Right lobe of liver (tissue), 4 donors: ENCODE results near the gene SEMA7A.

Experiments
- POLR2A ChIP-seq: fragments of 450-650 bp; IDR thresholded peaks from one replicate; pipeline ENCODE4 v1.6.1; 2017; ENCODE audit warnings: antibody characterized with exemption, mild to moderate bottlenecking
- TF ChIP-seq, protein P1 (sequence below), 4 donors: fragments of 200-600 bp in 3 of 4; fragments of 450-650 bp in 1 of 4; IDR thresholded peaks; one replicate each; pipeline versions ENCODE4 v1.5.1 to v1.8.0; 2016 to 2022; ENCODE audit warnings: antibody characterized with exemption in 4 of 4, mild to moderate bottlenecking in 2 of 4
- donor health status: DM: no; HTN: no; CAD: no.
- donor health status: DM: no; HTN: no; CAD: no.
- donor health status: DM: no; HTN: yes; CAD: no.

DNA sequence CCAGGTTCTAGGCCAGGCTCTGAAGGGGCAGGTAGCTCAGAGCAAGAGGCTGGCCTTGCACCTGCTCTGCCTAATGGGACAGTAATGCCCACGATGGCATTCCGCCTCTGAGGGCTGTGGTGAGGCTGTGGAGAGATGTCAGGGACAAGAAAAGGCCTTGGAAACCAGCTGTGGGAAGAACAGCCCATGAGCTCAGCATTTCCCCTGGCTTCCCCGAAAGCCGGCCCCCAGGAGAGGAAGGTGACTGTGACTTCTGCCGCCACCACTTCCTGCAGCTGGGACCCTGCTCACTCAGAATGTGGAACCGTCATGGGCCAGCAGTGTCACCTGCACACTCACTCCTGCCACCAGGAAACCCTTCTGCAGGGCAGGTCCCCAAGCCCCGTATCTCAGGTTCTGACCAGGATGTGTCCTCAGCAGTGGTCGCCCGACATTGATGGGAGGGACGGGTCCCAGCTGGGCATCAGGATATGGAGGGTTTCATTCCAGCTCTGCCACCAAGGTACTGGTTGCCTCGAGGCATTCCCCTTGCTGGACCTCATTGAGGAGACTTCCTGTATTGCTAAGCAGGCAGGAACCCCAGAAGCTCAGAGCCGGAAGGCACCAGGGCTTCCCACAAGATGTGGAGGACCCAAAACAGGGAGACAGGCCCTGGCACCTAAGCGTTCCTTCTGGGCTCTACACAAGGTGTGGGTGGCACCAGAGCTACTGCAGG is 30.7 kb downstream of the SEMA7A start:
- TF ChIP-seq, protein P1, sequence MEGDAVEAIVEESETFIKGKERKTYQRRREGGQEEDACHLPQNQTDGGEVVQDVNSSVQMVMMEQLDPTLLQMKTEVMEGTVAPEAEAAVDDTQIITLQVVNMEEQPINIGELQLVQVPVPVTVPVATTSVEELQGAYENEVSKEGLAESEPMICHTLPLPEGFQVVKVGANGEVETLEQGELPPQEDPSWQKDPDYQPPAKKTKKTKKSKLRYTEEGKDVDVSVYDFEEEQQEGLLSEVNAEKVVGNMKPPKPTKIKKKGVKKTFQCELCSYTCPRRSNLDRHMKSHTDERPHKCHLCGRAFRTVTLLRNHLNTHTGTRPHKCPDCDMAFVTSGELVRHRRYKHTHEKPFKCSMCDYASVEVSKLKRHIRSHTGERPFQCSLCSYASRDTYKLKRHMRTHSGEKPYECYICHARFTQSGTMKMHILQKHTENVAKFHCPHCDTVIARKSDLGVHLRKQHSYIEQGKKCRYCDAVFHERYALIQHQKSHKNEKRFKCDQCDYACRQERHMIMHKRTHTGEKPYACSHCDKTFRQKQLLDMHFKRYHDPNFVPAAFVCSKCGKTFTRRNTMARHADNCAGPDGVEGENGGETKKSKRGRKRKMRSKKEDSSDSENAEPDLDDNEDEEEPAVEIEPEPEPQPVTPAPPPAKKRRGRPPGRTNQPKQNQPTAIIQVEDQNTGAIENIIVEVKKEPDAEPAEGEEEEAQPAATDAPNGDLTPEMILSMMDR (IDR thresholded peaks at IDR 0.05) = no peak
- TF ChIP-seq POLR2A = no peak
